ENCODE data around the gene MYCL.
"Not testable (repeated sequence)": the region's sequence is repeated elsewhere in the genome, so short reads cannot be mapped to it uniquely, and the experiment has no call there.

The MYCL gene

GRCh38 chr1:39919545-39919944, 17.8 kb upstream of the MYCL start:
- no peak for DNase-seq (ENCODE audit: extremely low read depth in 1 of 2, low read depth in 1 of 2)

GRCh38 chr1:39917825-39918224, 16.1 kb upstream of the MYCL start:
- no peak for DNase-seq (ENCODE audit: extremely low read depth in 1 of 2, low read depth in 1 of 2)

- DNase-seq (ENCODE audit: extremely low read depth in 1 of 2, low read depth in 1 of 2): no peak
Observed at GRCh38 chr1:39915499-39916129, 13.9 kb upstream of the MYCL start.

GRCh38 chr1:39913136-39913535, 11.4 kb upstream of the MYCL start:
- not testable (repeated sequence) for DNase-seq (ENCODE audit: extremely low read depth in 1 of 2, low read depth in 1 of 2)

- no peak for DNase-seq (ENCODE audit: extremely low read depth in 1 of 2, low read depth in 1 of 2)
Observed at GRCh38 chr1:39910263-39910662, 8.5 kb upstream of the MYCL start.

GRCh38 chr1:39908534-39908933, 6.8 kb upstream of the MYCL start:
- DNase-seq (ENCODE audit: extremely low read depth in 1 of 2, low read depth in 1 of 2): no peak

GRCh38 chr1:39907528-39908453, 6.1 kb upstream of the MYCL start:
- DNase-seq (ENCODE audit: extremely low read depth in 1 of 2, low read depth in 1 of 2): no peak

- DNase-seq (ENCODE audit: extremely low read depth in 1 of 2, low read depth in 1 of 2): no peak
Observed at GRCh38 chr1:39905172-39905571, 3.5 kb upstream of the MYCL start.

GRCh38 chr1:39902460-39902807, 717 bp upstream of the MYCL start:
- no peak for DNase-seq (ENCODE audit: extremely low read depth in 1 of 2, low read depth in 1 of 2)

- DNase-seq (ENCODE audit: extremely low read depth in 1 of 2, low read depth in 1 of 2): no peak
Observed at GRCh38 chr1:39901464-39901713, 328 bp downstream of the MYCL start.

- no peak for DNase-seq (ENCODE audit: extremely low read depth in 1 of 2, low read depth in 1 of 2)
Observed at GRCh38 chr1:39900662-39901463, 854 bp downstream of the MYCL start.

- no peak for DNase-seq (ENCODE audit: extremely low read depth in 1 of 2, low read depth in 1 of 2)
Observed at GRCh38 chr1:39899611-39900538, 1.8 kb downstream of the MYCL start.

- DNase-seq (ENCODE audit: extremely low read depth in 1 of 2, low read depth in 1 of 2): no peak
Observed at GRCh38 chr1:39898648-39899603, 2.8 kb downstream of the MYCL start.

- DNase-seq (ENCODE audit: extremely low read depth in 1 of 2, low read depth in 1 of 2): no peak
Observed at GRCh38 chr1:39898191-39898590, 3.5 kb downstream of the MYCL start.

- DNase-seq (ENCODE audit: extremely low read depth in 1 of 2, low read depth in 1 of 2): no peak
Observed at GRCh38 chr1:39896909-39897685, 4.6 kb downstream of the MYCL start.

- DNase-seq (ENCODE audit: extremely low read depth in 1 of 2, low read depth in 1 of 2): no peak
Observed at GRCh38 chr1:39895731-39896480, 5.8 kb downstream of the MYCL start.

- DNase-seq (ENCODE audit: extremely low read depth in 1 of 2, low read depth in 1 of 2): no peak
Observed at GRCh38 chr1:39894884-39895495, 6.7 kb downstream of the MYCL start.

Measured in activated CD8-positive, alpha-beta memory T cell treated with anti-CD3 and anti-CD28 coated beads for 1 hour (primary cell).